Esophagus (tissue), 2 donors: ENCODE results near the gene SUMF1. TPM values are rescaled to one million over a fixed set of nuclear protein-coding genes. Genes with fewer than 3 reads are reported as not detected.

Experiments
- H3K27ac ChIP-seq, 2 donors: one replicate each; pipeline ENCODE4 v1.5.1; 2013; ENCODE audit warnings: low read depth in 2 of 2, mild to moderate bottlenecking in 2 of 2, inconsistent platforms in 1 of 2, low read length in 1 of 2, moderate library complexity in 1 of 2
- H3K27me3 ChIP-seq, 2 donors: one replicate each; pipeline ENCODE4 v1.6.1; 2013; ENCODE audit warnings: low read length in 2 of 2, control low read depth in 1 of 2, mild to moderate bottlenecking in 1 of 2; ENCODE audit not compliant: insufficient read depth in 2 of 2, control insufficient read depth in 1 of 2
- H3K36me3 ChIP-seq, 2 donors: one replicate each; pipeline ENCODE4 v1.6.1; 2013; ENCODE audit warnings: low read length in 1 of 2; ENCODE audit not compliant: control insufficient read depth in 2 of 2, insufficient read depth in 2 of 2
- H3K4me1 ChIP-seq, 2 donors: one replicate each; pipeline ENCODE4 v1.6.1; 2013; ENCODE audit warnings: low read length in 1 of 2; ENCODE audit not compliant: control insufficient read depth in 2 of 2, insufficient read depth in 2 of 2
- H3K4me3 ChIP-seq, 2 donors: one replicate each; pipeline ENCODE4 v1.5.1; 2013; ENCODE audit warnings: low read length in 2 of 2, mild to moderate bottlenecking in 2 of 2, low read depth in 1 of 2, moderate library complexity in 1 of 2
- H3K9me3 ChIP-seq, 2 donors: one replicate each; pipeline ENCODE4 v1.6.1; 2013; ENCODE audit warnings: mild to moderate bottlenecking in 2 of 2, low read depth in 1 of 2, low read length in 1 of 2, moderate library complexity in 1 of 2; ENCODE audit not compliant: control insufficient read depth in 2 of 2, insufficient read depth in 1 of 2
- WGBS, 2 donors: extraction: QIAGEN DNeasy Blood & Tissue Kit; methylation state at CpG; one replicate each; pipeline ENCODE4 v1.1.7; 2013; 5-methylcytosine and 5-hydroxymethylcytosine counted together
- polyA plus RNA-seq, 2 donors: library from polyadenylated mRNA; stranded (reverse); fragments of 200-250 nt; gene quantifications; one replicate each; pipeline ENCODE4 v1.2.3, GENCODE V29; 2013
- donor health status: healthy with polysubstance abuse.
- donor health status: Bipolar disorder and iron deficiency.

The SUMF1 gene
- polyA plus RNA-seq, 2 donors: 14.3 to 21.6 TPM

- whole genome bisulfite sequencing, 2 donors: 82 to 85% methylated on average over 5 of the region's 5 CpGs
- Histone ChIP-seq H3K27ac (no peak overlapping the region), H3K4me3 (no peak overlapping the region), H3K4me1 (no peaks in the 10 kb centered on the region), H3K27me3 (no peaks in the 10 kb centered on the region), H3K9me3 (no peaks in the 10 kb centered on the region), H3K36me3 (no peaks in the 10 kb centered on the region)
These were observed 31.4 kb upstream of the SUMF1 start for GRCh38 chr3:4498446-4498845.

DNA sequence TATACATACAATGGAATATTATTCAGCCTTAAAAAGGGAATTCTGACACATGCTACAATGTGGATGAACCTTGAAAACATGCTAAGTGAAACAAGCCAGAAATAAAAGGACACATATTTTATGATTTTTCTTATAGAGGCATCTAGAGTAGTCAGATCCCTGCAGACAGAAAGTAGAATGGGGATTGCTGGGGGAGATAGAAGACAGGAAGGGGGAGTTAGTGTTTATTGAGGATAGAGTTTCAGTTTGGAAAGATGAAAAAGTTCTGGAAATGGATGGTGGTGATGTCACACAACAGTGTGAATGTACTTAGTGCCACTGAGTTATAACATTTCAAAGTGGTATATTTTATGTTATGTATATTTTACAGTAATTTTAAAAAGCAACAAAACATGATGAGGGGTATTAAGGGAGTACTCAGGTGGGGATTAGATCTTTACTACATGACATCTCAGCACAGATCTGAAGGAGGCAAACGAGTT lies 30.8 kb upstream of the SUMF1 start:
- H3K27ac ChIP-seq: no peak overlapping the region
- WGBS, 2 donors: 58 to 66% methylated on average over 1 of the region's 1 CpG
- H3K36me3 ChIP-seq: no peaks in the 10 kb centered on the region

DNA sequence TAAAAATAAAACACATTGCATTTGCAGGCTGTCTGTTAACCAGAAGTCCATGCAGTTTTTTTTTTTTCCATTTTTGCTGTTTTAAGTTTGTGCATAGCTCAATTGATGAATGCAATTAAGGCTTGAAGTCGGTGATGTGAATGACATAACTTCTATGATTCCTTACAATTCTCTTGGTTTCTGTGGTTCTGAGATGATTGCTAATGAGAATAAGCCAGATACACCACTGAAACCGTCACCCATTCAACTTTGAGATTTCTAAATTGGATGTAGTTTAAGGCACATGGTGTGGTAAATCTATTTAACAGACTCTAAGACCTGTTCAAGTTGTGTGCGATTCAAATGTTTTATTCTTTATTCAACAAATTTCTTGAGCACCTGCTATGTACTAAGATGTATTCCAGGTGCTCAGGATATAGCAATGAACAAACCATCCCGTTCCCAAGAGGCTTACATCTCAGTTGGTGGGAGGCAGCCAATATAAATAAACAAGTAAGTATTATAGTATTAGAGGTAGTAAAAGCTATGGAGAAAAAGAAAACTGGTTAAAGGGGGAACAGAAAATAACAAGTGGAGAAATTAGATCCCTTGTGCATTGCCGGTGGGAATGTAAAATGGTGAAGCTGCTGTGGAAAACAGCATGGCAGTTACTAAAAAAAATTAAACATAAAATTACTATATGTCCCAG lies 30.1 kb upstream of the SUMF1 start:
- 68 to 73% methylated on average over 5 of the region's 5 CpGs for WGBS, 2 donors
- Histone ChIP-seq H3K4me1 (peaks cover 0 to 2% of the 10 kb centered on the region in 2 donors), H3K27ac (no peak overlapping the region), H3K36me3 (no peaks in the 10 kb centered on the region), H3K9me3 (no peaks in the 10 kb centered on the region), H3K27me3 (no peaks in the 10 kb centered on the region), H3K4me3 (no peak overlapping the region)

More for the DNA sequence above, 30.8 kb upstream of the SUMF1 start:
- Histone ChIP-seq H3K4me1 (no peaks in the 10 kb centered on the region), H3K4me3 (no peak overlapping the region), H3K9me3 (no peaks in the 10 kb centered on the region), H3K27me3 (no peaks in the 10 kb centered on the region)

DNA sequence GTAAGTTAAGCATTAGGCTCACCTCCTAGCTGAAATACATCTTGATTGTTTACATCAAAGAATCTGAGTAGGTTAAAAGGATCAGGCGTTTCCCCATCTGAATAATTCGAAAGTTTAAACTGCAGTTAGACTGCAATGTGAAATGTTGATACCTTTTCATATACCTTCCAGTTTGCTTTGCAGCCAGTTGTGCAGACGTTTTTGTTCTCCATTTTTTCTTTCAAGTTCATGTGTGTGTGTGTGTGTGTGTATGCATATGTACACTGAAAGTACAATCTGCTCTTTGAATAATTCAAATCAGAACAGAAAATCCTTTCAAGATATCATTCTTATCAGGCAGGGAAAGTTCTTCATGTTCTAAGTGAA lies 29.0 kb upstream of the SUMF1 start:
- Histone ChIP-seq H3K4me3 (no peak overlapping the region), H3K27ac (no peak overlapping the region), H3K27me3 (no peaks in the 10 kb centered on the region), H3K9me3 (no peaks in the 10 kb centered on the region), H3K4me1 (peaks cover 0 to 3% of the 10 kb centered on the region in 2 donors), H3K36me3 (no peaks in the 10 kb centered on the region)
- 64 to 70% methylated on average over 3 of the region's 3 CpGs for WGBS, 2 donors

- peaks cover 0 to 3% of the 10 kb centered on the region in 2 donors for H3K4me1 ChIP-seq
- no peaks in the 10 kb centered on the region for H3K36me3 ChIP-seq
- no peaks in the 10 kb centered on the region for H3K9me3 ChIP-seq
- H3K27me3 ChIP-seq: no peaks in the 10 kb centered on the region
- H3K4me3 ChIP-seq: peak overlapping the region in 1 of 2 donors; percentile 66
- H3K27ac ChIP-seq: no peak overlapping the region
- WGBS, 2 donors: 71 to 77% methylated on average over 3 of the region's 3 CpGs
These were observed 28.4 kb upstream of the SUMF1 start for GRCh38 chr3:4495294-4496086.

DNA sequence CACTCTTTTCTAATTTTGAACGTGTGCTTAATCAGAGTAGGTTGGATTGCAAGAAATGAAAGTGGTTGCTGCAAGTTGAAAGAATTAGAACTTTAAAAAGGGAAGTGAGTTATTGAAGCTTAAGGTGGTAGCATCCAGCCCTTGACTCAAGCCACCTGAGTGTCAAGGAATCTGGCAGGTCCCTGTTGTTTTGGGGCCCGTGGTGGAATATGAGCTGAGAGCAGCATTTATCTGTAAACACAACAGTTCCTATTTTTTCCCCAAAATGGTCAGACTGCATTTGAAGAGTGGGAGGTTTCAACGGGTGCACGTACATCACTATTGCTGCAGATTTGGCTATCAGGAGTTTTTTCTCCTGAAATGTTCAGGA lies 27.8 kb upstream of the SUMF1 start:
- Histone ChIP-seq H3K27ac (peak overlapping the region in 1 of 2 donors; percentile 36), H3K27me3 (no peaks in the 10 kb centered on the region), H3K36me3 (no peaks in the 10 kb centered on the region), H3K4me1 (peaks cover 0 to 3% of the 10 kb centered on the region in 2 donors), H3K9me3 (no peaks in the 10 kb centered on the region), H3K4me3 (peak overlapping the region in 1 of 2 donors; percentile 66)
- WGBS, 2 donors: 36 to 48% methylated on average over 4 of the region's 4 CpGs

- no peaks in the 10 kb centered on the region for H3K36me3 ChIP-seq
- peaks cover 0 to 3% of the 10 kb centered on the region in 2 donors for H3K4me1 ChIP-seq
- H3K27ac ChIP-seq: peak overlapping the region; percentile 16 to 18
- WGBS, 2 donors: 10 to 12% methylated on average over 28 of the region's 28 CpGs
- H3K4me3 ChIP-seq: peak overlapping the region; percentile 30 to 66
- H3K9me3 ChIP-seq: no peaks in the 10 kb centered on the region
- H3K27me3 ChIP-seq: no peaks in the 10 kb centered on the region
These were observed 27.1 kb upstream of the SUMF1 start for GRCh38 chr3:4493941-4494894.

GRCh38 chr3:4493014-4493940 lies 26.2 kb upstream of the SUMF1 start, which contains the start of gene ITPR1:
Gene ITPR1, plus strand, starts transcription at chr3:4493348. Its CDS starts 23,144 bp downstream, at chr3:4516492.
- 0% methylated on average over 47 of the region's 47 CpGs for WGBS, 2 donors
- Histone ChIP-seq H3K4me3 (peak within 1 kb of the TSS; percentile 66 to 67), H3K36me3 (no peaks in the 10 kb centered on the region), H3K27ac (peak within 1 kb of the TSS; percentile 65 to 82), H3K9me3 (no peaks in the 10 kb centered on the region), H3K27me3 (no peaks in the 10 kb centered on the region), H3K4me1 (peaks cover 0 to 3% of the 10 kb centered on the region in 2 donors)
